Measurements from ENCODE around the gene EVL.

GRCh38 chr14:100130521-100130920 is 65.3 kb downstream of the EVL start:
- no peak for TF ChIP-seq CREB5 (CRISPR knock-in tag; IDR thresholded peaks at IDR 0.05; ENCODE audit: low read depth)
- TF ChIP-seq ZFP30 (CRISPR knock-in tag; IDR thresholded peaks at IDR 0.05), result no peak
- no peak for TF ChIP-seq BACH2 (CRISPR knock-in tag; IDR thresholded peaks at IDR 0.05; ENCODE audit: borderline replicate concordance)
- TF ChIP-seq, protein P1, sequence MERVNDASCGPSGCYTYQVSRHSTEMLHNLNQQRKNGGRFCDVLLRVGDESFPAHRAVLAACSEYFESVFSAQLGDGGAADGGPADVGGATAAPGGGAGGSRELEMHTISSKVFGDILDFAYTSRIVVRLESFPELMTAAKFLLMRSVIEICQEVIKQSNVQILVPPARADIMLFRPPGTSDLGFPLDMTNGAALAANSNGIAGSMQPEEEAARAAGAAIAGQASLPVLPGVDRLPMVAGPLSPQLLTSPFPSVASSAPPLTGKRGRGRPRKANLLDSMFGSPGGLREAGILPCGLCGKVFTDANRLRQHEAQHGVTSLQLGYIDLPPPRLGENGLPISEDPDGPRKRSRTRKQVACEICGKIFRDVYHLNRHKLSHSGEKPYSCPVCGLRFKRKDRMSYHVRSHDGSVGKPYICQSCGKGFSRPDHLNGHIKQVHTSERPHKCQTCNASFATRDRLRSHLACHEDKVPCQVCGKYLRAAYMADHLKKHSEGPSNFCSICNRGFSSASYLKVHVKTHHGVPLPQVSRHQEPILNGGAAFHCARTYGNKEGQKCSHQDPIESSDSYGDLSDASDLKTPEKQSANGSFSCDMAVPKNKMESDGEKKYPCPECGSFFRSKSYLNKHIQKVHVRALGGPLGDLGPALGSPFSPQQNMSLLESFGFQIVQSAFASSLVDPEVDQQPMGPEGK (CRISPR knock-in tag; IDR thresholded peaks at IDR 0.05; ENCODE audit: borderline replicate concordance), result no peak

Measured in SK-N-SH treated with all-trans-retinoic acid at 6 μM for 48 hours (cell line).